Measurements from ENCODE around the gene SPOCK1. TPM values are rescaled to one million over a fixed set of nuclear protein-coding genes. Genes with fewer than 3 reads are reported as not detected.

Gene SPOCK1
- total RNA-seq, 1 experiment from 2014 or later, result 0.27 TPM

GRCh38 chr5:137432376-137432775, 66.8 kb downstream of the SPOCK1 start:
- TF ChIP-seq SRF (IDR thresholded peaks at IDR 0.05; ENCODE audit: low read depth) (no peak), EGR1 (IDR thresholded peaks at IDR 0.05; ENCODE audit: low read depth) (no peak), SIN3A (IDR thresholded peaks at IDR 0.05; ENCODE audit: low read depth) (no peak), EZH2phosphoT487 (IDR thresholded peaks at IDR 0.05; ENCODE audit: borderline replicate concordance) (no peak), ZBTB33 (IDR thresholded peaks at IDR 0.05; ENCODE audit: extremely low read depth, insufficient replicate concordance, low read length) (no peak), EZH2 (IDR thresholded peaks at IDR 0.05) (no peak), POLR2A (IDR thresholded peaks at IDR 0.05; ENCODE audit: borderline replicate concordance, extremely low read depth, insufficient read depth, insufficient read length) (no peak), JUND (IDR thresholded peaks at IDR 0.05) (no peak), SP1 (IDR thresholded peaks at IDR 0.05; ENCODE audit: low read depth) (no peak), CBX3 (IDR thresholded peaks at IDR 0.05; ENCODE audit: low read depth) (no peak), POLR2AphosphoS5 (IDR thresholded peaks at IDR 0.05; ENCODE audit: low read depth, low read length) (no peak), TCF7L2 (IDR thresholded peaks at IDR 0.05; ENCODE audit: borderline replicate concordance, extremely low read depth, insufficient read depth, insufficient read length) (no peak), ELF1 (IDR thresholded peaks at IDR 0.05; ENCODE audit: borderline replicate concordance, low read depth) (no peak), YY1 (IDR thresholded peaks at IDR 0.05; ENCODE audit: extremely low read depth, insufficient replicate concordance, low read depth, low read length) (no peak), RAD21 (IDR thresholded peaks at IDR 0.05; ENCODE audit: low read depth) (no peak), FOSL1 (IDR thresholded peaks at IDR 0.05; ENCODE audit: low read depth) (no peak), ZNF274 (IDR thresholded peaks at IDR 0.05; ENCODE audit: low read depth, low read length) (no peak), ATF3 (IDR thresholded peaks at IDR 0.05) (no peak)
- intact Hi-C loops (cut with micrococcal nuclease), result no loop called here
- Histone ChIP-seq H3K79me2 (ENCODE audit: insufficient read depth, low read length) (no peaks in the 10 kb centered on the region), H3K9ac (ENCODE audit: low read length) (no peak overlapping the region), H3K9me2 (ENCODE audit: insufficient read depth) (no peaks in the 10 kb centered on the region), H3K27ac (ENCODE audit: low read depth, low read length) (no peak overlapping the region), H3K27me3 (ENCODE audit: insufficient read depth, low read length) (peaks cover 25% of the 10 kb centered on the region), H4K20me1 (ENCODE audit: insufficient read depth) (no peaks in the 10 kb centered on the region), H3K9me3 (ENCODE audit: control insufficient read depth in 1 of 2, insufficient read depth in 1 of 2, low read depth in 1 of 2, low read length in 2 of 2) (no peaks in the 10 kb centered on the region), H3K36me3 (ENCODE audit: control insufficient read depth in 1 of 2, insufficient read depth in 2 of 2, low read length in 2 of 2) (no peaks in the 10 kb centered on the region), H3K4me3 (replicated peaks in 1 of 2; ENCODE audit: low read depth in 1 of 2, low read length in 2 of 2) (no peak overlapping the region), H2AFZ (ENCODE audit: low read depth, low read length, poor library complexity, severe bottlenecking) (no peak overlapping the region), H3K4me2 (ENCODE audit: low read length) (no peak overlapping the region), H3K4me1 (ENCODE audit: control insufficient read depth in 1 of 2, insufficient read depth in 2 of 2, low read length in 2 of 2) (no peaks in the 10 kb centered on the region)
- BruUV-seq (replicated peaks), result no TSS peak
- ChIA-PET RAD21 (ENCODE audit: low non-redundant PET in 1 of 2, low total read pairs in 2 of 2, uncharacterized antibody in 2 of 2, unreplicated experiment in 2 of 2) (no interaction called here), CTCF (no interaction called here), POLR2A (no interaction called here)
- DNase-seq (ENCODE audit: low read depth, low spot score), result no peak
- no peak for ATAC-seq

Data from HCT116 (cell line).